ENCODE results near the gene C1QL4. TPM values are rescaled to one million over a fixed set of nuclear protein-coding genes. Genes with fewer than 3 reads are reported as not detected.

Gene C1QL4
- total and polyA plus RNA-seq, 9 of the 15 experiments (the other 6 are each of a cell fraction or from before 2014, with no cell fraction given) = 0.08 to 2.1 (median 0.31) TPM

GRCh38 chr12:49294086-49294803 is 42.7 kb downstream of the C1QL4 start:
- WGBS (ENCODE audit: insufficient coverage, low coverage, missing lambda C conversion rate) = 28% methylated on average over 4 of the region's 8 CpGs
- intact Hi-C loops (cut with micrococcal nuclease) = no loop called here
- no peaks in the 10 kb centered on the region for H3K9me3 ChIP-seq (replicated peaks; ENCODE audit: control insufficient read depth, insufficient read depth, low read depth, low read length)
- no peak for FAIRE-seq
- no peak overlapping the region for H3K27ac ChIP-seq (ENCODE audit: extremely low read depth, low read depth, low read length)
- ChIA-PET POLR2A (interaction anchor here (0.5 to 2.8 kb wide), 15 partner anchors 10 to 261 kb away, joined by 3 to 20 read pairs (median 3); partner anchors contain the start of gene TROAP), CTCF (ENCODE audit: low intra/inter-chr PET ratio) (no interaction called here)
- no peaks in the 10 kb centered on the region for H3K27me3 ChIP-seq (ENCODE audit: control insufficient read depth in 2 of 2, insufficient read depth in 2 of 2, low read length in 2 of 2)
- peaks cover 9 to 54% of the 10 kb centered on the region in 2 experiments; a peak in 4 of 5 replicates for H3K4me1 ChIP-seq (replicated peaks in 1 of 2; ENCODE audit: control insufficient read depth in 2 of 2, insufficient read depth in 2 of 2, low read length in 2 of 2)
- no peak overlapping the region for H3K4me2 ChIP-seq (ENCODE audit: insufficient read depth, low read length)
- no peaks in the 10 kb centered on the region for H4K20me1 ChIP-seq (replicated peaks; ENCODE audit: control insufficient read depth, insufficient read depth, low read length)
- no peak overlapping the region for H3K4me3 ChIP-seq
- no peak overlapping the region for H2AFZ ChIP-seq (ENCODE audit: low read depth, low read length)
- no peak for DNase-seq (ENCODE audit: extremely low read depth in 1 of 4, low spot score in 3 of 4)
- BruUV-seq (replicated peaks) = no TSS peak
- in situ Hi-C loops (cut with MboI) = no loop called here
- no peak overlapping the region for H3K9ac ChIP-seq (ENCODE audit: insufficient read depth in 1 of 2, low read depth in 2 of 2, low read length in 2 of 2)
- no peak for ATAC-seq
- H3K79me2 ChIP-seq (ENCODE audit: control insufficient read depth, insufficient read depth, low read length) = no peaks in the 10 kb centered on the region
- no peaks in the 10 kb centered on the region for H3K36me3 ChIP-seq (ENCODE audit: control insufficient read depth, insufficient read depth, low read length)
- TF ChIP-seq ZBTB11 (CRISPR knock-in tag; IDR thresholded peaks at IDR 0.05) (no peak), PTRF (tag; IDR thresholded peaks at IDR 0.05) (no peak), ZZZ3 (IDR thresholded peaks at IDR 0.05) (no peak), ZNF766 (CRISPR knock-in tag; conservative IDR thresholded peaks at IDR 0.05) (no peak), THRAP3 (IDR thresholded peaks at IDR 0.05; ENCODE audit: borderline replicate concordance) (no peak), ELK1 (CRISPR knock-in tag; IDR thresholded peaks at IDR 0.05) (no peak), TAF1 (IDR thresholded peaks at IDR 0.05; ENCODE audit: control insufficient read depth, extremely low read depth, insufficient read depth, low read length, severe bottlenecking) (no peak), FOXP4 (CRISPR knock-in tag; IDR thresholded peaks at IDR 0.05; ENCODE audit: borderline replicate concordance) (no peak), TEAD2 (tag; IDR thresholded peaks at IDR 0.05) (no peak), U2AF1 (optimal IDR thresholded peaks at IDR 0.05; ENCODE audit: low read depth, low read length) (no peak)
- peaks cover 10% of the 10 kb centered on the region for H3K9me1 ChIP-seq (ENCODE audit: control insufficient read depth, insufficient read depth, low read length)

Data from K562 (cell line).